Mucosa of gallbladder (tissue), 1 donor: ENCODE results near the gene TOX4. TPM values are rescaled to one million over a fixed set of nuclear protein-coding genes. Genes with fewer than 3 reads are reported as not detected.
"Not testable (repeated sequence)": the region's sequence is repeated elsewhere in the genome, so short reads cannot be mapped to it uniquely, and the experiment has no call there.

Experiments used
- DNase-seq: peaks from one replicate; pipeline ENCODE4 v3.0.0-alpha.2; 2020; ENCODE audit warnings: low spot score
- total RNA-seq: library from RNA; stranded (reverse); gene quantifications from one replicate; pipeline ENCODE4 v1.2.1, GENCODE V29; 2021
- donor health status: DM: no; HTN: no; CAD: no.

Gene TOX4
- total RNA-seq, 1 donor from 2014 or later = 66.7 TPM

- DNase-seq = no peak
Measured at GRCh38 chr14:21535545-21536417, 58.8 kb downstream of the TOX4 start.

- no peak for DNase-seq
Measured at GRCh38 chr14:21536418-21537089, 59.6 kb downstream of the TOX4 start.

- no peak for DNase-seq
Measured at GRCh38 chr14:21537090-21537424, 60.1 kb downstream of the TOX4 start.

- DNase-seq = no peak
Measured at GRCh38 chr14:21539189-21539940, 62.4 kb downstream of the TOX4 start.

- DNase-seq = no peak
Measured at GRCh38 chr14:21541413-21542074, 64.5 kb downstream of the TOX4 start.

GRCh38 chr14:21543521-21543960, 66.5 kb downstream of the TOX4 start:
- DNase-seq = no peak

- no peak for DNase-seq
Measured at GRCh38 chr14:21543963-21544362, 67.0 kb downstream of the TOX4 start.

- DNase-seq = not testable (repeated sequence)
Measured at GRCh38 chr14:21544588-21544987, 67.6 kb downstream of the TOX4 start.

Other genes with a start within 250 kb of the TOX4 start
- 402 TPM for gene HNRNPC, start 207.8 kb upstream of the TOX4 start, total RNA-seq
- gene RPGRIP1, start 197.1 kb upstream of the TOX4 start, total RNA-seq = 0.49 TPM
- 46.8 TPM for gene SUPT16H, start 93.2 kb upstream of the TOX4 start, total RNA-seq
- gene CHD8, start 21.1 kb upstream of the TOX4 start, total RNA-seq = 75.9 TPM
- 20.6 TPM for gene RAB2B, start 236 bp upstream of the TOX4 start, total RNA-seq
- gene METTL3, start 34.1 kb downstream of the TOX4 start, total RNA-seq = 37.5 TPM
- 8.3 TPM for gene SALL2, start 49.2 kb downstream of the TOX4 start, total RNA-seq
- gene OR10G3, start 102.9 kb downstream of the TOX4 start, total RNA-seq = not detected
- not detected for gene OR10G2, start 157.7 kb downstream of the TOX4 start, total RNA-seq
- not detected for gene OR4E2, start 176.6 kb downstream of the TOX4 start, total RNA-seq
- gene OR4E1, start 196.6 kb downstream of the TOX4 start, total RNA-seq = not detected